GM18505 (cell line): ENCODE data around the gene CD70.
"Not testable (repeated sequence)": the region's sequence is repeated elsewhere in the genome, so short reads cannot be mapped to it uniquely, and the experiment has no call there.

ENCODE experiments used
- ATAC-seq: cut with Tn5 transposase; IDR thresholded peaks from one replicate; pipeline ENCODE4 v1.9.1; 2021; ENCODE audit not compliant: unreplicated experiment
- POLR2A ChIP-seq: IDR thresholded peaks from 4 replicates; pipeline ENCODE4 v1.6.1; 2011; ENCODE audit warnings: borderline replicate concordance; ENCODE audit not compliant: insufficient read depth, insufficient read length; ENCODE audit errors: extremely low read depth

CD70 gene

GRCh38 chr19:6570764-6571163, 20.2 kb downstream of the CD70 start:
- TF ChIP-seq POLR2A, result no peak
- ATAC-seq, result no peak

- ATAC-seq, result no peak
- TF ChIP-seq POLR2A, result no peak
Measured at GRCh38 chr19:6568816-6569215, 22.1 kb downstream of the CD70 start.

- TF ChIP-seq POLR2A, result no peak
- no peak for ATAC-seq
Measured at GRCh38 chr19:6568010-6568526, 22.9 kb downstream of the CD70 start.

GRCh38 chr19:6566727-6567126, 24.2 kb downstream of the CD70 start:
- ATAC-seq, result not testable (repeated sequence)

- no peak for TF ChIP-seq POLR2A
Measured at GRCh38 chr19:6564393-6564792, 26.6 kb downstream of the CD70 start.

GRCh38 chr19:6562437-6562836, 28.5 kb downstream of the CD70 start:
- not testable (repeated sequence) for ATAC-seq

More at GRCh38 chr19:6564393-6564792, 26.6 kb downstream of the CD70 start:
- no peak for ATAC-seq

GRCh38 chr19:6556480-6557195, 34.3 kb downstream of the CD70 start:
- TF ChIP-seq POLR2A, result no peak
- ATAC-seq, result no peak

- TF ChIP-seq POLR2A, result no peak
- no peak for ATAC-seq
Measured at GRCh38 chr19:6556043-6556449, 34.9 kb downstream of the CD70 start.

- TF ChIP-seq POLR2A, result no peak
- ATAC-seq, result no peak
Measured at GRCh38 chr19:6551607-6552450, 39.1 kb downstream of the CD70 start.

- TF ChIP-seq POLR2A, result no peak
- ATAC-seq, result no peak
Measured at GRCh38 chr19:6551091-6551490, 39.9 kb downstream of the CD70 start.

GRCh38 chr19:6550679-6551078, 40.3 kb downstream of the CD70 start:
- ATAC-seq, result not testable (repeated sequence)

- no peak for ATAC-seq
Measured at GRCh38 chr19:6543866-6544347, 47.0 kb downstream of the CD70 start.

GRCh38 chr19:6540918-6541689, 49.8 kb downstream of the CD70 start:
- TF ChIP-seq POLR2A, result peak; percentile 27
- no peak for ATAC-seq

More at GRCh38 chr19:6543866-6544347, 47.0 kb downstream of the CD70 start:
- TF ChIP-seq POLR2A, result no peak
